HEK293 (cell line): ENCODE results near the gene ABLIM2.
A peak's percentile ranks its signal among the peaks of the same experiment; 100 is the strongest.

Source experiments
- CTCF ChIA-PET: fragments of 350-600 bp; formaldehyde crosslinking; extraction: SDS; loops from one replicate; lab custom pipeline; 2021; ENCODE audit warnings: antibody characterized with exemption; lab: Yijun Ruan, JAX
- POLR2A ChIA-PET: fragments of 300-600 bp; formaldehyde crosslinking; extraction: SDS; loops from one replicate; lab custom pipeline; 2020; ENCODE audit warnings: antibody characterized with exemption, inconsistent platforms; lab: Yijun Ruan, JAX
- H3K27ac ChIP-seq: fragments of 200-500 bp; sonication (Bioruptor generic); 2 replicates; pipeline ENCODE4 v1.5.1; 2014; ENCODE audit warnings: low read depth, low read length, control low read depth, inconsistent platforms; ENCODE audit errors: extremely low read depth
- H3K36me3 ChIP-seq, 2 experiments: fragments of 200-500 bp in 1 of 2; sonication (Bioruptor generic) in 1 of 2; 1 replicate in 1 of 2; 2 replicates in 1 of 2; pipeline ENCODE4 v1.5.1; 2014 to 2017; ENCODE audit warnings: inconsistent platforms in 2 of 2, low read length in 2 of 2; ENCODE audit not compliant: control insufficient read depth in 2 of 2, insufficient read depth in 1 of 2
- H3K4me1 ChIP-seq: fragments of 200-500 bp; sonication (Bioruptor generic); 2 replicates; pipeline ENCODE4 v1.5.1; 2014; ENCODE audit warnings: mild to moderate bottlenecking, low read length, inconsistent platforms; ENCODE audit not compliant: control insufficient read depth, insufficient read depth
- H3K4me3 ChIP-seq: 2 replicates; pipeline ENCODE4 v1.5.1; 2011; ENCODE audit warnings: low read depth, mild to moderate bottlenecking, control low read depth, low read length, moderate library complexity
- H3K9me3 ChIP-seq: fragments of 200-500 bp; sonication (Bioruptor generic); 2 replicates; pipeline ENCODE4 v1.5.1; 2014; ENCODE audit warnings: low read depth, low read length, inconsistent platforms; ENCODE audit not compliant: control insufficient read depth, insufficient read depth
- EGR2 ChIP-seq: fragments of 450-650 bp; formaldehyde crosslinking; IDR thresholded peaks from 2 replicates; pipeline ENCODE4 v1.5.1; 2016; ENCODE audit warnings: low read depth, missing biosample characterization, missing genetic modification characterization
- GFI1B ChIP-seq: fragments of 450-650 bp; formaldehyde crosslinking; IDR thresholded peaks from 2 replicates; pipeline ENCODE4 v1.5.1; 2016; ENCODE audit warnings: missing biosample characterization, missing genetic modification characterization
- HOXC10 ChIP-seq: sonication (generic); formaldehyde crosslinking; IDR thresholded peaks from 2 replicates; pipeline ENCODE4 v1.8.1; 2023; ENCODE audit warnings: mild to moderate bottlenecking, missing genetic modification reagents
- KLF1 ChIP-seq: fragments of 450-650 bp; formaldehyde crosslinking; IDR thresholded peaks from 2 replicates; pipeline ENCODE4 v1.5.1; 2016; ENCODE audit warnings: missing biosample characterization, missing genetic modification characterization
- KLF16 ChIP-seq: fragments of 450-650 bp; formaldehyde crosslinking; IDR thresholded peaks from 2 replicates; pipeline ENCODE4 v1.5.1; 2017; ENCODE audit warnings: missing biosample characterization, missing genetic modification characterization
- MZF1 ChIP-seq: fragments of 450-650 bp; formaldehyde crosslinking; IDR thresholded peaks from 2 replicates; pipeline ENCODE4 v1.5.1; 2017; ENCODE audit warnings: missing biosample characterization, missing genetic modification characterization, borderline replicate concordance
- OVOL3 ChIP-seq: fragments of 450-650 bp; formaldehyde crosslinking; IDR thresholded peaks from 2 replicates; pipeline ENCODE4 v1.5.1; 2016; ENCODE audit warnings: missing biosample characterization, missing genetic modification characterization
- SALL2 ChIP-seq: fragments of 450-650 bp; formaldehyde crosslinking; IDR thresholded peaks from 2 replicates; pipeline ENCODE4 v1.5.0; 2017; ENCODE audit warnings: missing biosample characterization, mild to moderate bottlenecking, missing genetic modification characterization, borderline replicate concordance
- ZBTB44 ChIP-seq: fragments of 450-650 bp; IDR thresholded peaks from 2 replicates; pipeline ENCODE4 v1.5.1; 2018; ENCODE audit warnings: missing biosample characterization, mild to moderate bottlenecking, missing genetic modification characterization
- ZFHX2 ChIP-seq: fragments of 450-650 bp; formaldehyde crosslinking; conservative IDR thresholded peaks from 2 replicates; pipeline ENCODE4 v1.5.1; 2016; ENCODE audit warnings: missing biosample characterization, missing genetic modification characterization
- ZNF16 ChIP-seq: fragments of 450-650 bp; formaldehyde crosslinking; IDR thresholded peaks from 2 replicates; pipeline ENCODE4 v1.5.1; 2016; ENCODE audit warnings: low read depth, missing biosample characterization, missing genetic modification characterization
- ZNF280C ChIP-seq: fragments of 450-650 bp; formaldehyde crosslinking; IDR thresholded peaks from 2 replicates; pipeline ENCODE4 v1.5.1; 2016; ENCODE audit warnings: missing biosample characterization, missing genetic modification characterization
- ZNF366 ChIP-seq: fragments of 450-650 bp; formaldehyde crosslinking; conservative IDR thresholded peaks from 2 replicates; pipeline ENCODE4 v1.5.1; 2016; ENCODE audit warnings: missing biosample characterization, missing genetic modification characterization
- ZNF433 ChIP-seq: fragments of 450-650 bp; formaldehyde crosslinking; IDR thresholded peaks from 2 replicates; pipeline ENCODE4 v1.5.1; 2016; ENCODE audit warnings: missing biosample characterization, missing genetic modification characterization, low read depth
- ZNF48 ChIP-seq: fragments of 450-650 bp; formaldehyde crosslinking; IDR thresholded peaks from 2 replicates; pipeline ENCODE4 v1.5.1; 2016; ENCODE audit warnings: missing biosample characterization, missing genetic modification characterization
- ZNF501 ChIP-seq: fragments of 450-650 bp; formaldehyde crosslinking; IDR thresholded peaks from 2 replicates; pipeline ENCODE4 v1.5.1; 2016; ENCODE audit warnings: missing biosample characterization, missing genetic modification characterization
- ZNF510 ChIP-seq: fragments of 450-650 bp; formaldehyde crosslinking; IDR thresholded peaks from 2 replicates; pipeline ENCODE4 v1.5.1; 2018; ENCODE audit warnings: mild to moderate bottlenecking, missing genetic modification characterization, missing biosample characterization; ENCODE audit not compliant: insufficient replicate concordance
- ZNF530 ChIP-seq: fragments of 450-650 bp; formaldehyde crosslinking; IDR thresholded peaks from 2 replicates; pipeline ENCODE4 v1.5.1; 2016; ENCODE audit warnings: low read depth, missing biosample characterization, missing genetic modification characterization
- ZNF626 ChIP-seq: fragments of 450-650 bp; sonication (Bioruptor Pico); formaldehyde crosslinking; IDR thresholded peaks from 2 replicates; pipeline ENCODE4 v1.5.1; 2018; ENCODE audit warnings: missing biosample characterization, missing genetic modification characterization, inconsistent platforms
- ZNF658 ChIP-seq: fragments of 450-650 bp; formaldehyde crosslinking; IDR thresholded peaks from 2 replicates; pipeline ENCODE4; 2016; ENCODE audit warnings: missing biosample characterization, missing genetic modification characterization
- ZNF670 ChIP-seq: fragments of 450-650 bp; formaldehyde crosslinking; IDR thresholded peaks from 2 replicates; pipeline ENCODE4 v1.5.1; 2016; ENCODE audit warnings: missing biosample characterization, missing genetic modification characterization, low read depth
- ZNF777 ChIP-seq: fragments of 450-650 bp; formaldehyde crosslinking; IDR thresholded peaks from 2 replicates; pipeline ENCODE4 v1.5.1; 2017; ENCODE audit warnings: missing biosample characterization, missing genetic modification characterization, borderline replicate concordance
- TF ChIP-seq, protein P1 (sequence below): fragments of 450-650 bp; formaldehyde crosslinking; IDR thresholded peaks from 2 replicates; pipeline ENCODE4 v1.5.1; 2016; ENCODE audit warnings: missing biosample characterization, missing genetic modification characterization
- TF ChIP-seq, protein P2 (sequence below): fragments of 450-650 bp; formaldehyde crosslinking; IDR thresholded peaks from 2 replicates; pipeline ENCODE4 v1.5.1; 2017; ENCODE audit warnings: missing biosample characterization, missing genetic modification characterization
- TF ChIP-seq, protein P3 (sequence below): fragments of 450-650 bp; formaldehyde crosslinking; IDR thresholded peaks from 2 replicates; pipeline ENCODE4 v1.5.1; 2017; ENCODE audit warnings: missing biosample characterization, mild to moderate bottlenecking, missing genetic modification characterization, moderate library complexity
- TF ChIP-seq, protein P4 (sequence below): fragments of 450-650 bp; formaldehyde crosslinking; IDR thresholded peaks from 2 replicates; pipeline ENCODE4 v1.5.1; 2016; ENCODE audit warnings: missing biosample characterization, missing genetic modification characterization

The ABLIM2 gene

GRCh38 chr4:8205749-8206611 is 47.4 kb upstream of the ABLIM2 start:
- no peak overlapping the region for H3K4me3 ChIP-seq
- ChIA-PET CTCF (interaction anchor here (0.5 to 0.8 kb wide), 2 partner anchors 29 to 190 kb away, joined by 3 to 4 read pairs; no protein-coding TSS in a partner anchor), POLR2A (no interaction called here)
- no peaks in the 10 kb centered on the region for H3K4me1 ChIP-seq
- H3K9me3 ChIP-seq, result no peaks in the 10 kb centered on the region
- H3K27ac ChIP-seq, result no peak overlapping the region
- no peaks in the 10 kb centered on the region for H3K36me3 ChIP-seq
- TF ChIP-seq, protein P1, sequence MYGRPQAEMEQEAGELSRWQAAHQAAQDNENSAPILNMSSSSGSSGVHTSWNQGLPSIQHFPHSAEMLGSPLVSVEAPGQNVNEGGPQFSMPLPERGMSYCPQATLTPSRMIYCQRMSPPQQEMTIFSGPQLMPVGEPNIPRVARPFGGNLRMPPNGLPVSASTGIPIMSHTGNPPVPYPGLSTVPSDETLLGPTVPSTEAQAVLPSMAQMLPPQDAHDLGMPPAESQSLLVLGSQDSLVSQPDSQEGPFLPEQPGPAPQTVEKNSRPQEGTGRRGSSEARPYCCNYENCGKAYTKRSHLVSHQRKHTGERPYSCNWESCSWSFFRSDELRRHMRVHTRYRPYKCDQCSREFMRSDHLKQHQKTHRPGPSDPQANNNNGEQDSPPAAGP (tag by site-specific recombination), result peak; percentile 91
- TF ChIP-seq HOXC10 (CRISPR knock-in tag) (no peak), ZNF366 (no peak), EGR2 (tag by site-specific recombination) (peak; percentile 79), ZNF658 (tag by site-specific recombination) (no peak), GFI1B (tag by site-specific recombination) (no peak), ZNF670 (tag by site-specific recombination) (no peak), KLF16 (tag by site-specific recombination) (no peak), MZF1 (no peak), OVOL3 (tag by site-specific recombination) (no peak), ZNF626 (no peak), SALL2 (tag by site-specific recombination) (no peak), ZNF48 (tag by site-specific recombination) (no peak), ZNF501 (no peak), ZNF16 (tag by site-specific recombination) (no peak), ZNF510 (no peak), ZNF280C (tag by site-specific recombination) (no peak), ZBTB44 (tag by site-specific recombination) (no peak), KLF1 (tag by site-specific recombination) (peak; percentile 93), ZFHX2 (peak; percentile 67), ZNF530 (tag by site-specific recombination) (no peak), ZNF433 (tag by site-specific recombination) (no peak), ZNF777 (tag by site-specific recombination) (no peak)
- TF ChIP-seq, protein P2, sequence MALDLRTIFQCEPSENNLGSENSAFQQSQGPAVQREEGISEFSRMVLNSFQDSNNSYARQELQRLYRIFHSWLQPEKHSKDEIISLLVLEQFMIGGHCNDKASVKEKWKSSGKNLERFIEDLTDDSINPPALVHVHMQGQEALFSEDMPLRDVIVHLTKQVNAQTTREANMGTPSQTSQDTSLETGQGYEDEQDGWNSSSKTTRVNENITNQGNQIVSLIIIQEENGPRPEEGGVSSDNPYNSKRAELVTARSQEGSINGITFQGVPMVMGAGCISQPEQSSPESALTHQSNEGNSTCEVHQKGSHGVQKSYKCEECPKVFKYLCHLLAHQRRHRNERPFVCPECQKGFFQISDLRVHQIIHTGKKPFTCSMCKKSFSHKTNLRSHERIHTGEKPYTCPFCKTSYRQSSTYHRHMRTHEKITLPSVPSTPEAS (tag by site-specific recombination), result no peak
- TF ChIP-seq, protein P3, sequence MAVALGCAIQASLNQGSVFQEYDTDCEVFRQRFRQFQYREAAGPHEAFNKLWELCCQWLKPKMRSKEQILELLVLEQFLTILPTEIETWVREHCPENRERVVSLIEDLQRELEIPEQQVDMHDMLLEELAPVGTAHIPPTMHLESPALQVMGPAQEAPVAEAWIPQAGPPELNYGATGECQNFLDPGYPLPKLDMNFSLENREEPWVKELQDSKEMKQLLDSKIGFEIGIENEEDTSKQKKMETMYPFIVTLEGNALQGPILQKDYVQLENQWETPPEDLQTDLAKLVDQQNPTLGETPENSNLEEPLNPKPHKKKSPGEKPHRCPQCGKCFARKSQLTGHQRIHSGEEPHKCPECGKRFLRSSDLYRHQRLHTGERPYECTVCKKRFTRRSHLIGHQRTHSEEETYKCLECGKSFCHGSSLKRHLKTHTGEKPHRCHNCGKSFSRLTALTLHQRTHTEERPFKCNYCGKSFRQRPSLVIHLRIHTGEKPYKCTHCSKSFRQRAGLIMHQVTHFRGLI (tag by site-specific recombination), result no peak
- TF ChIP-seq, protein P4, sequence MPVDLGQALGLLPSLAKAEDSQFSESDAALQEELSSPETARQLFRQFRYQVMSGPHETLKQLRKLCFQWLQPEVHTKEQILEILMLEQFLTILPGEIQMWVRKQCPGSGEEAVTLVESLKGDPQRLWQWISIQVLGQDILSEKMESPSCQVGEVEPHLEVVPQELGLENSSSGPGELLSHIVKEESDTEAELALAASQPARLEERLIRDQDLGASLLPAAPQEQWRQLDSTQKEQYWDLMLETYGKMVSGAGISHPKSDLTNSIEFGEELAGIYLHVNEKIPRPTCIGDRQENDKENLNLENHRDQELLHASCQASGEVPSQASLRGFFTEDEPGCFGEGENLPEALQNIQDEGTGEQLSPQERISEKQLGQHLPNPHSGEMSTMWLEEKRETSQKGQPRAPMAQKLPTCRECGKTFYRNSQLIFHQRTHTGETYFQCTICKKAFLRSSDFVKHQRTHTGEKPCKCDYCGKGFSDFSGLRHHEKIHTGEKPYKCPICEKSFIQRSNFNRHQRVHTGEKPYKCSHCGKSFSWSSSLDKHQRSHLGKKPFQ (tag by site-specific recombination), result no peak
